ENCODE data around the gene MAP7D1.
A peak's percentile ranks its signal among the peaks of the same experiment; 100 is the strongest.

Gene MAP7D1

GRCh38 chr1:36155408-36156328 is at the start of gene MAP7D1:
Gene MAP7D1, plus strand, starts transcription at chr1:36156160. Its CDS starts 258 bp downstream, at chr1:36156418.
- peak; percentile 92 for DNase-seq (ENCODE audit: low spot score)

GRCh38 chr1:36106269-36106668 is 49.7 kb upstream of the MAP7D1 start:
- DNase-seq (ENCODE audit: low spot score): no peak

GRCh38 chr1:36107394-36107793 is 48.6 kb upstream of the MAP7D1 start:
- no peak for DNase-seq (ENCODE audit: low spot score)

- no peak for DNase-seq (ENCODE audit: low spot score)
These were observed 47.6 kb upstream of the MAP7D1 start for GRCh38 chr1:36108314-36108713.

- DNase-seq (ENCODE audit: low spot score): peak; percentile 85
These were observed 46.8 kb upstream of the MAP7D1 start for GRCh38 chr1:36109041-36109679.

GRCh38 chr1:36111151-36111550 is 44.8 kb upstream of the MAP7D1 start:
- DNase-seq (ENCODE audit: low spot score): no peak

- no peak for DNase-seq (ENCODE audit: low spot score)
These were observed 43.1 kb upstream of the MAP7D1 start for GRCh38 chr1:36112823-36113222.

GRCh38 chr1:36114371-36114770 is 41.6 kb upstream of the MAP7D1 start:
- DNase-seq (ENCODE audit: low spot score): no peak

- DNase-seq (ENCODE audit: low spot score): peak; percentile 85
These were observed 40.7 kb upstream of the MAP7D1 start for GRCh38 chr1:36115200-36115669.

- DNase-seq (ENCODE audit: low spot score): peak; percentile 75
These were observed 40.0 kb upstream of the MAP7D1 start for GRCh38 chr1:36115931-36116330.

- no peak for DNase-seq (ENCODE audit: low spot score)
These were observed 39.1 kb upstream of the MAP7D1 start for GRCh38 chr1:36116901-36117300.

- no peak for DNase-seq (ENCODE audit: low spot score)
These were observed 37.3 kb upstream of the MAP7D1 start for GRCh38 chr1:36118447-36119204.

GRCh38 chr1:36119456-36119855 is 36.5 kb upstream of the MAP7D1 start:
- DNase-seq (ENCODE audit: low spot score): peak; percentile 58

GRCh38 chr1:36122062-36123030 is 33.6 kb upstream of the MAP7D1 start:
- no peak for DNase-seq (ENCODE audit: low spot score)

- no peak for DNase-seq (ENCODE audit: low spot score)
These were observed 32.6 kb upstream of the MAP7D1 start for GRCh38 chr1:36123356-36123755.

- no peak for DNase-seq (ENCODE audit: low spot score)
These were observed 31.4 kb upstream of the MAP7D1 start for GRCh38 chr1:36124404-36125128.

GRCh38 chr1:36125129-36125991 is 30.6 kb upstream of the MAP7D1 start, which contains the start of gene COL8A2:
Gene COL8A2, minus strand, starts transcription at chr1:36125222. Its CDS starts 24,980 bp downstream, at chr1:36100242.
- peak; percentile 73 for DNase-seq (ENCODE audit: low spot score)

GRCh38 chr1:36126005-36126716 is 29.8 kb upstream of the MAP7D1 start:
- no peak for DNase-seq (ENCODE audit: low spot score)
